Measurements from ENCODE around the gene BTN3A1.
"Not testable (repeated sequence)": the region's sequence is repeated elsewhere in the genome, so short reads cannot be mapped to it uniquely, and the experiment has no call there.

Gene BTN3A1

GRCh38 chr6:26415036-26415614 is 13.1 kb downstream of the BTN3A1 start:
- no peaks in the 10 kb centered on the region for H3K27me3 ChIP-seq (ENCODE audit: control insufficient read depth, insufficient read depth, low read length)
- peaks cover 2% of the 10 kb centered on the region; the same call in 1 of the 2 replicates for H3K9me3 ChIP-seq (ENCODE audit: control insufficient read depth, insufficient read depth, low read length)
- H3K36me3 ChIP-seq (ENCODE audit: control insufficient read depth, insufficient read depth, low read length), result no peaks in the 10 kb centered on the region
- H3K9ac ChIP-seq (ENCODE audit: low read depth, low read length), result no peak overlapping the region
- H3K27ac ChIP-seq (ENCODE audit: low read depth, low read length), result no peak overlapping the region
- 0 out of 2 replicates have a peak, but pooled peaks cover under 1% of the 10 kb centered on the region for H3K4me1 ChIP-seq (ENCODE audit: control insufficient read depth, insufficient read depth, low read length)
- no peak overlapping the region for H3K4me3 ChIP-seq (ENCODE audit: low read depth, low read length)

GRCh38 chr6:26415791-26416190 is 13.7 kb downstream of the BTN3A1 start:
- no peak overlapping the region for H3K27ac ChIP-seq (ENCODE audit: low read depth, low read length)
- H3K4me1 ChIP-seq (ENCODE audit: control insufficient read depth, insufficient read depth, low read length), result peaks cover 7% of the 10 kb centered on the region
- H3K9ac ChIP-seq (ENCODE audit: low read depth, low read length), result no peak overlapping the region
- H3K9me3 ChIP-seq (ENCODE audit: control insufficient read depth, insufficient read depth, low read length), result peaks cover 2% of the 10 kb centered on the region; the same call in 1 of the 2 replicates
- no peaks in the 10 kb centered on the region for H3K27me3 ChIP-seq (ENCODE audit: control insufficient read depth, insufficient read depth, low read length)
- H3K4me3 ChIP-seq (ENCODE audit: low read depth, low read length), result no peak overlapping the region
- no peaks in the 10 kb centered on the region for H3K36me3 ChIP-seq (ENCODE audit: control insufficient read depth, insufficient read depth, low read length)

GRCh38 chr6:26416288-26416687 is 14.2 kb downstream of the BTN3A1 start:
- Histone ChIP-seq H3K27me3 (ENCODE audit: control insufficient read depth, insufficient read depth, low read length) (no peaks in the 10 kb centered on the region), H3K36me3 (ENCODE audit: control insufficient read depth, insufficient read depth, low read length) (no peaks in the 10 kb centered on the region), H3K9me3 (ENCODE audit: control insufficient read depth, insufficient read depth, low read length) (peaks cover 2% of the 10 kb centered on the region; the same call in 1 of the 2 replicates), H3K9ac (ENCODE audit: low read depth, low read length) (no peak overlapping the region), H3K4me3 (ENCODE audit: low read depth, low read length) (no peak overlapping the region), H3K27ac (ENCODE audit: low read depth, low read length) (no peak overlapping the region), H3K4me1 (ENCODE audit: control insufficient read depth, insufficient read depth, low read length) (peaks cover 10% of the 10 kb centered on the region)

GRCh38 chr6:26418077-26418476 is 16.0 kb downstream of the BTN3A1 start:
- H3K9me3 ChIP-seq (ENCODE audit: control insufficient read depth, insufficient read depth, low read length); H3K27me3 ChIP-seq (ENCODE audit: control insufficient read depth, insufficient read depth, low read length); H3K4me3 ChIP-seq (ENCODE audit: low read depth, low read length); H3K36me3 ChIP-seq (ENCODE audit: control insufficient read depth, insufficient read depth, low read length); H3K27ac ChIP-seq (ENCODE audit: low read depth, low read length); H3K9ac ChIP-seq (ENCODE audit: low read depth, low read length): not testable (repeated sequence)
- H3K4me1 ChIP-seq (ENCODE audit: control insufficient read depth, insufficient read depth, low read length), result peaks cover 10% of the 10 kb centered on the region

- H3K9me3 ChIP-seq (ENCODE audit: control insufficient read depth, insufficient read depth, low read length); H3K36me3 ChIP-seq (ENCODE audit: control insufficient read depth, insufficient read depth, low read length); H3K27ac ChIP-seq (ENCODE audit: low read depth, low read length); H3K27me3 ChIP-seq (ENCODE audit: control insufficient read depth, insufficient read depth, low read length); H3K9ac ChIP-seq (ENCODE audit: low read depth, low read length); H3K4me3 ChIP-seq (ENCODE audit: low read depth, low read length): not testable (repeated sequence)
- peaks cover 10% of the 10 kb centered on the region for H3K4me1 ChIP-seq (ENCODE audit: control insufficient read depth, insufficient read depth, low read length)
These were observed 16.7 kb downstream of the BTN3A1 start for GRCh38 chr6:26418795-26419194.

- peak overlapping the region; percentile 78 for H3K9ac ChIP-seq (ENCODE audit: low read depth, low read length)
- no peaks in the 10 kb centered on the region for H3K27me3 ChIP-seq (ENCODE audit: control insufficient read depth, insufficient read depth, low read length)
- H3K4me1 ChIP-seq (ENCODE audit: control insufficient read depth, insufficient read depth, low read length), result peaks cover 10% of the 10 kb centered on the region
- peak overlapping the region; percentile 73 for H3K4me3 ChIP-seq (ENCODE audit: low read depth, low read length)
- peaks cover 3% of the 10 kb centered on the region; the same call in 1 of the 2 replicates for H3K36me3 ChIP-seq (ENCODE audit: control insufficient read depth, insufficient read depth, low read length)
- peak overlapping the region; percentile 80 for H3K27ac ChIP-seq (ENCODE audit: low read depth, low read length)
- peaks cover 2% of the 10 kb centered on the region; the same call in 1 of the 2 replicates for H3K9me3 ChIP-seq (ENCODE audit: control insufficient read depth, insufficient read depth, low read length)
These were observed 18.7 kb downstream of the BTN3A1 start for GRCh38 chr6:26420688-26421171.

GRCh38 chr6:26421259-26422144 is 19.4 kb downstream of the BTN3A1 start:
- Histone ChIP-seq H3K4me1 (ENCODE audit: control insufficient read depth, insufficient read depth, low read length) (peaks cover 10% of the 10 kb centered on the region), H3K9me3 (ENCODE audit: control insufficient read depth, insufficient read depth, low read length) (peaks cover 2% of the 10 kb centered on the region; the same call in 1 of the 2 replicates), H3K27me3 (ENCODE audit: control insufficient read depth, insufficient read depth, low read length) (no peaks in the 10 kb centered on the region), H3K9ac (ENCODE audit: low read depth, low read length) (peak overlapping the region; percentile 78), H3K4me3 (ENCODE audit: low read depth, low read length) (peak overlapping the region; percentile 73), H3K36me3 (ENCODE audit: control insufficient read depth, insufficient read depth, low read length) (peaks cover 8% of the 10 kb centered on the region), H3K27ac (ENCODE audit: low read depth, low read length) (peak overlapping the region; percentile 80)

- Histone ChIP-seq H3K36me3 (ENCODE audit: control insufficient read depth, insufficient read depth, low read length) (peaks cover 16% of the 10 kb centered on the region), H3K27me3 (ENCODE audit: control insufficient read depth, insufficient read depth, low read length) (no peaks in the 10 kb centered on the region), H3K9me3 (ENCODE audit: control insufficient read depth, insufficient read depth, low read length) (peaks cover 2% of the 10 kb centered on the region; the same call in 1 of the 2 replicates), H3K27ac (ENCODE audit: low read depth, low read length) (no peak overlapping the region), H3K4me1 (ENCODE audit: control insufficient read depth, insufficient read depth, low read length) (peaks cover 10% of the 10 kb centered on the region), H3K4me3 (ENCODE audit: low read depth, low read length) (peak overlapping the region; percentile 73; the same call in 1 of the 2 replicates), H3K9ac (ENCODE audit: low read depth, low read length) (no peak overlapping the region)
These were observed 20.3 kb downstream of the BTN3A1 start for GRCh38 chr6:26422329-26422728.

- H3K4me3 ChIP-seq (ENCODE audit: low read depth, low read length), result no peak overlapping the region
- H3K27ac ChIP-seq (ENCODE audit: low read depth, low read length), result no peak overlapping the region
- no peaks in the 10 kb centered on the region for H3K4me1 ChIP-seq (ENCODE audit: control insufficient read depth, insufficient read depth, low read length)
- H3K27me3 ChIP-seq (ENCODE audit: control insufficient read depth, insufficient read depth, low read length), result no peaks in the 10 kb centered on the region
- H3K9ac ChIP-seq (ENCODE audit: low read depth, low read length), result no peak overlapping the region
- H3K36me3 ChIP-seq (ENCODE audit: control insufficient read depth, insufficient read depth, low read length), result peaks cover 43% of the 10 kb centered on the region
- H3K9me3 ChIP-seq (ENCODE audit: control insufficient read depth, insufficient read depth, low read length), result no peaks in the 10 kb centered on the region
These were observed 24.8 kb downstream of the BTN3A1 start for GRCh38 chr6:26426691-26427450.

- Histone ChIP-seq H3K9me3 (ENCODE audit: control insufficient read depth, insufficient read depth, low read length) (no peaks in the 10 kb centered on the region), H3K4me3 (ENCODE audit: low read depth, low read length) (no peak overlapping the region), H3K4me1 (ENCODE audit: control insufficient read depth, insufficient read depth, low read length) (no peaks in the 10 kb centered on the region), H3K27me3 (ENCODE audit: control insufficient read depth, insufficient read depth, low read length) (no peaks in the 10 kb centered on the region), H3K27ac (ENCODE audit: low read depth, low read length) (no peak overlapping the region), H3K9ac (ENCODE audit: low read depth, low read length) (no peak overlapping the region), H3K36me3 (ENCODE audit: control insufficient read depth, insufficient read depth, low read length) (peaks cover 46% of the 10 kb centered on the region)
These were observed 25.4 kb downstream of the BTN3A1 start for GRCh38 chr6:26427451-26427809.
